Type B pancreatic cell (in vitro differentiated cells): Measurements from ENCODE around the gene IGSF3. TPM values are rescaled to one million over a fixed set of nuclear protein-coding genes. Genes with fewer than 3 reads are reported as not detected.
"Not testable (repeated sequence)": the region's sequence is repeated elsewhere in the genome, so short reads cannot be mapped to it uniquely, and the experiment has no call there.

ENCODE experiments used
- DNase-seq: peaks from one replicate; pipeline ENCODE4 v3.0.0; 2021; ENCODE audit warnings: mixed read lengths; ENCODE audit not compliant: unreplicated experiment; ENCODE audit errors: extremely low spot score
- H3K27ac Mint-ChIP-seq: 2 replicates; pipeline ENCODE4 v1.8.0; 2021; ENCODE audit warnings: mild to moderate bottlenecking, mixed read lengths
- H3K27me3 Mint-ChIP-seq: 2 replicates; pipeline ENCODE4 v1.8.0; 2021; ENCODE audit warnings: mixed read lengths
- H3K36me3 Mint-ChIP-seq: 2 replicates; pipeline ENCODE4 v1.8.0; 2021; ENCODE audit warnings: mixed read lengths
- H3K4me1 Mint-ChIP-seq: one replicate; pipeline ENCODE4 v1.8.0; 2021; ENCODE audit warnings: mixed read lengths; ENCODE audit not compliant: unreplicated experiment
- H3K4me3 Mint-ChIP-seq: 2 replicates; pipeline ENCODE4 v1.8.0; 2021; ENCODE audit warnings: mild to moderate bottlenecking, mixed read lengths
- H3K9me3 Mint-ChIP-seq: 2 replicates; pipeline ENCODE4 v1.8.0; 2021; ENCODE audit warnings: mixed read lengths
- CTCF ChIP-seq: fragments of 200-600 bp; sonication (generic); conservative IDR thresholded peaks from 2 replicates; pipeline ENCODE4 v1.5.0; 2021; ENCODE audit warnings: antibody characterized with exemption, mild to moderate bottlenecking
- total RNA-seq: library from RNA; stranded (reverse); gene quantifications from 2 replicates; pipeline ENCODE4 v1.2.1, GENCODE V29; 2021; ENCODE audit warnings: low replicate concordance

The IGSF3 gene
- total RNA-seq, 1 donor from 2014 or later, result 42.9 TPM

GRCh38 chr1:116628448-116628847, 39.1 kb downstream of the IGSF3 start:
- Mint-ChIP-seq H3K9me3 (no peaks in the 10 kb centered on the region), H3K4me1 (peaks cover 66% of the 10 kb centered on the region), H3K36me3 (peaks cover 10% of the 10 kb centered on the region), H3K4me3 (no peak overlapping the region), H3K27me3 (no peaks in the 10 kb centered on the region), H3K27ac (peak overlapping the region; percentile 21)
- TF ChIP-seq CTCF, result no peak
- no peak for DNase-seq

GRCh38 chr1:116627357-116627756, 40.2 kb downstream of the IGSF3 start:
- not testable (repeated sequence) for H3K9me3 Mint-ChIP-seq, H3K27ac Mint-ChIP-seq, DNase-seq, H3K27me3 Mint-ChIP-seq, H3K4me3 Mint-ChIP-seq
- H3K36me3 Mint-ChIP-seq, result peaks cover 10% of the 10 kb centered on the region
- peaks cover 58% of the 10 kb centered on the region for H3K4me1 Mint-ChIP-seq

GRCh38 chr1:116626915-116627314, 40.6 kb downstream of the IGSF3 start:
- not testable (repeated sequence) for H3K9me3 Mint-ChIP-seq, DNase-seq, H3K27me3 Mint-ChIP-seq
- Mint-ChIP-seq H3K4me1 (peaks cover 56% of the 10 kb centered on the region), H3K27ac (peak overlapping the region; percentile 57), H3K4me3 (peak overlapping the region; percentile 47), H3K36me3 (peaks cover 10% of the 10 kb centered on the region)

GRCh38 chr1:116625155-116625554, 42.4 kb downstream of the IGSF3 start:
- peaks cover 46% of the 10 kb centered on the region for H3K4me1 Mint-ChIP-seq
- DNase-seq, H3K9me3 Mint-ChIP-seq, H3K27me3 Mint-ChIP-seq, H3K36me3 Mint-ChIP-seq: not testable (repeated sequence)
- H3K27ac Mint-ChIP-seq, result peak overlapping the region; percentile 32
- peak overlapping the region; percentile 3 for H3K4me3 Mint-ChIP-seq

- Mint-ChIP-seq H3K27me3 (no peaks in the 10 kb centered on the region), H3K9me3 (no peaks in the 10 kb centered on the region), H3K36me3 (peaks cover 4% of the 10 kb centered on the region), H3K4me3 (no peak overlapping the region), H3K27ac (peak overlapping the region; percentile 32), H3K4me1 (peaks cover 40% of the 10 kb centered on the region)
- TF ChIP-seq CTCF, result no peak
- no peak for DNase-seq
These were observed 43.5 kb downstream of the IGSF3 start for GRCh38 chr1:116624040-116624439.

- DNase-seq, H3K36me3 Mint-ChIP-seq, H3K27me3 Mint-ChIP-seq, H3K4me3 Mint-ChIP-seq, H3K9me3 Mint-ChIP-seq: not testable (repeated sequence)
- peaks cover 36% of the 10 kb centered on the region for H3K4me1 Mint-ChIP-seq
- peak overlapping the region; percentile 37 for H3K27ac Mint-ChIP-seq
These were observed 45.0 kb downstream of the IGSF3 start for GRCh38 chr1:116622496-116622895.

- peaks cover 29% of the 10 kb centered on the region for H3K4me1 Mint-ChIP-seq
- not testable (repeated sequence) for DNase-seq, H3K27me3 Mint-ChIP-seq, H3K36me3 Mint-ChIP-seq, H3K9me3 Mint-ChIP-seq
- peak overlapping the region; percentile 61 for H3K27ac Mint-ChIP-seq
- peak overlapping the region; percentile 35 for H3K4me3 Mint-ChIP-seq
These were observed 45.8 kb downstream of the IGSF3 start for GRCh38 chr1:116621756-116622155.

- H3K36me3 Mint-ChIP-seq, DNase-seq, H3K27me3 Mint-ChIP-seq, H3K4me3 Mint-ChIP-seq, H3K9me3 Mint-ChIP-seq, H3K27ac Mint-ChIP-seq: not testable (repeated sequence)
- H3K4me1 Mint-ChIP-seq, result peaks cover 24% of the 10 kb centered on the region
These were observed 47.1 kb downstream of the IGSF3 start for GRCh38 chr1:116620392-116620791.

- not testable (repeated sequence) for H3K36me3 Mint-ChIP-seq, H3K4me3 Mint-ChIP-seq, DNase-seq, H3K27me3 Mint-ChIP-seq, H3K9me3 Mint-ChIP-seq
- peaks cover 12% of the 10 kb centered on the region for H3K4me1 Mint-ChIP-seq
- peak overlapping the region; percentile 39 for H3K27ac Mint-ChIP-seq
These were observed 48.4 kb downstream of the IGSF3 start for GRCh38 chr1:116619106-116619505.
